Psoas muscle (tissue), 8 donors: Measurements from ENCODE around the gene STEAP1B. TPM values are rescaled to one million over a fixed set of nuclear protein-coding genes. Genes with fewer than 3 reads are reported as not detected.
"Not testable (repeated sequence)": the region's sequence is repeated elsewhere in the genome, so short reads cannot be mapped to it uniquely, and the experiment has no call there.

Experiments used
- ATAC-seq, 4 donors: fragments of 200-7000 bp; cut with Tn5 transposase; one replicate each; pipeline ENCODE4 v1.9.1; 2020; ENCODE audit warnings: moderate library complexity in 3 of 4, mild to moderate bottlenecking in 2 of 4
- DNase-seq, 2 donors: peaks; one replicate each; pipeline ENCODE4 v3.0.0-alpha.2; 2020
- H3K27ac ChIP-seq: fragments of 200-600 bp; one replicate; pipeline ENCODE4 v1.8.0; 2022
- H3K27me3 ChIP-seq, 3 donors: fragments of 200-600 bp in 1 of 3; one replicate each; pipeline versions ENCODE4 v1.6.1 to v1.8.0; 2013 to 2022; ENCODE audit warnings: low read length in 2 of 3, mild to moderate bottlenecking in 2 of 3, moderate library complexity in 1 of 3; ENCODE audit not compliant: insufficient read depth in 3 of 3
- H3K36me3 ChIP-seq, 2 donors: fragments of 200-600 bp in 1 of 2; one replicate each; pipeline versions ENCODE4 v1.6.1 to v1.8.0; 2013 to 2022; ENCODE audit warnings: low read depth in 1 of 2, mild to moderate bottlenecking in 1 of 2, moderate library complexity in 1 of 2; ENCODE audit not compliant: insufficient read depth in 1 of 2
- H3K4me1 ChIP-seq: fragments of 200-600 bp; one replicate; pipeline ENCODE4 v1.8.0; 2022
- H3K4me3 ChIP-seq: fragments of 200-600 bp; one replicate; pipeline ENCODE4 v1.8.0; 2022; ENCODE audit warnings: mild to moderate bottlenecking
- H3K9me3 ChIP-seq: fragments of 200-600 bp; one replicate; pipeline ENCODE4 v1.8.0; 2022
- WGBS, 3 donors: extraction: QIAGEN DNeasy Blood & Tissue Kit; methylation state at CpG; one replicate each; pipeline versions ENCODE4 v1.1.6 to v1.1.7; 2013; 5-methylcytosine and 5-hydroxymethylcytosine counted together
- intact Hi-C, 2 donors: fragments of 100-400 bp; cut with DNase I; formaldehyde crosslinking; loops; one replicate each; pipeline versions ENCODE4 v1.11.0 to v1.14.2; 2022
- polyA plus RNA-seq, 3 donors: library from polyadenylated mRNA; stranded (reverse); fragments of 200-250 nt; gene quantifications; one replicate each; pipeline ENCODE4 v1.2.3, GENCODE V29; 2013
- total RNA-seq, 4 donors: library from RNA; stranded (reverse); fragmentation: NEBNext Ultra II Directional in 2 of 4; extraction: Animal tissue kit (Norgen Biotek cat#: 25700) in 2 of 4; gene quantifications; one replicate each; pipeline versions ENCODE4 v1.2.1 to v1.2.4, GENCODE V29; 2021 to 2023
- TF ChIP-seq, protein P1 (sequence below): fragments of 200-600 bp; IDR thresholded peaks from one replicate; pipeline ENCODE4 v1.8.0; 2022; ENCODE audit warnings: antibody characterized with exemption
- donor health status: healthy with polysubstance abuse.
- donor health status: DM: no; HTN: no; CAD: no; lungs with moderate emphysema.
- donor health status: Bipolar disorder and iron deficiency.
- donor health status: healthy.
- donor health status: DM: yes; HTN: yes; CAD: no.
- donor health status: DM: no; HTN: no; CAD: no.
- donor health status: DM: no; HTN: no; CAD: no.
- donor health status: DM: yes; HTN: yes; CAD: no.

Gene STEAP1B
- total and polyA plus RNA-seq, 7 donors = 0.24 to 1.6 (median 0.91) TPM

DNA sequence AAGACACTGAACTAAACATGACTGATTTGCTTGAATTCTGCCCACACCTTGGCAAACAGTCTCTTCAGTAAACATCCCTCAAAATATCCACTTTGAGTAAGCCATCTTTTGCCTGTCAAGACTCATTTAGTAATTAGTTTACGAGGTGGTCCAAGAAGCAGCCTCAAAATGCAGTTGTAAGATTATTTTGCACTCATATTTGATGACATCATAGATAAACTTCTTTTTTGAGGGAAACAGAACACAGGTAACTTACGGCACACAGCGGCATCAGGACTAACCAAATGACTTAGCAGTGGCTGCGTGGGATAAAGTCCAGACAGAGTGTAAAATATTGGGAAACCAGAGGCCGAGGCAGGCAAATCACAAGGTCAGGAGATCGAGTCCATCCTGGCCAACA is 41.8 kb upstream of the STEAP1B start:
- H3K9me3 ChIP-seq = no peaks in the 10 kb centered on the region

DNA sequence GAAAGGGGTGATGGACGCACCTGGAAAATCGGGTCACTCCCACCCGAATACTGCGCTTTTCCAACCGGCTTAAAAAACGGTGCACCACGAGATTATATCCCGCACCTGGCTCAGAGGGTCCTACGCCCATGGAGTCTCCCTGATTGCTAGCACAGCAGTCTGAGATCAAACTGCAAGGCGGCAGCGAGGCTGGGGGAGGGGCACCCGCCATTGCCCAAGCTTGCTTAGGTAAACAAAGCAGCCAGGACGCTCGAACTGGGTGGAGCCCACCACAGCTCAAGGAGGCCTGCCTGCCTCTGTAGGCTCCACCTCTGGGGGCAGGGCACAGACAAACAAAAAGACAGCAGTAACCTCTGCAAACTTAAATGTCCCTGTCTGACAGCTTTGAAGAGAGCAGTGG is 28.5 kb upstream of the STEAP1B start:
- not testable (repeated sequence) for ATAC-seq
- 79 to 83% (median 81%) methylated on average over 5 to 9 of the region's 14 CpGs for WGBS, 3 donors

More for the DNA sequence above, 41.8 kb upstream of the STEAP1B start:
- TF ChIP-seq, protein P1, sequence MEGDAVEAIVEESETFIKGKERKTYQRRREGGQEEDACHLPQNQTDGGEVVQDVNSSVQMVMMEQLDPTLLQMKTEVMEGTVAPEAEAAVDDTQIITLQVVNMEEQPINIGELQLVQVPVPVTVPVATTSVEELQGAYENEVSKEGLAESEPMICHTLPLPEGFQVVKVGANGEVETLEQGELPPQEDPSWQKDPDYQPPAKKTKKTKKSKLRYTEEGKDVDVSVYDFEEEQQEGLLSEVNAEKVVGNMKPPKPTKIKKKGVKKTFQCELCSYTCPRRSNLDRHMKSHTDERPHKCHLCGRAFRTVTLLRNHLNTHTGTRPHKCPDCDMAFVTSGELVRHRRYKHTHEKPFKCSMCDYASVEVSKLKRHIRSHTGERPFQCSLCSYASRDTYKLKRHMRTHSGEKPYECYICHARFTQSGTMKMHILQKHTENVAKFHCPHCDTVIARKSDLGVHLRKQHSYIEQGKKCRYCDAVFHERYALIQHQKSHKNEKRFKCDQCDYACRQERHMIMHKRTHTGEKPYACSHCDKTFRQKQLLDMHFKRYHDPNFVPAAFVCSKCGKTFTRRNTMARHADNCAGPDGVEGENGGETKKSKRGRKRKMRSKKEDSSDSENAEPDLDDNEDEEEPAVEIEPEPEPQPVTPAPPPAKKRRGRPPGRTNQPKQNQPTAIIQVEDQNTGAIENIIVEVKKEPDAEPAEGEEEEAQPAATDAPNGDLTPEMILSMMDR = no peak
- DNase-seq (no peak), ATAC-seq (no peak)
- Histone ChIP-seq H3K36me3 (no peaks in the 10 kb centered on the region), H3K4me1 (no peaks in the 10 kb centered on the region), H3K27me3 (peaks cover 0 to 2% (median 0%) of the 10 kb centered on the region in 3 donors), H3K27ac (no peak overlapping the region), H3K4me3 (no peak overlapping the region)
- intact Hi-C loops = no loop called here
- WGBS, 3 donors = 95 to 98% (median 96%) methylated on average over 6 of the region's 6 CpGs

DNA sequence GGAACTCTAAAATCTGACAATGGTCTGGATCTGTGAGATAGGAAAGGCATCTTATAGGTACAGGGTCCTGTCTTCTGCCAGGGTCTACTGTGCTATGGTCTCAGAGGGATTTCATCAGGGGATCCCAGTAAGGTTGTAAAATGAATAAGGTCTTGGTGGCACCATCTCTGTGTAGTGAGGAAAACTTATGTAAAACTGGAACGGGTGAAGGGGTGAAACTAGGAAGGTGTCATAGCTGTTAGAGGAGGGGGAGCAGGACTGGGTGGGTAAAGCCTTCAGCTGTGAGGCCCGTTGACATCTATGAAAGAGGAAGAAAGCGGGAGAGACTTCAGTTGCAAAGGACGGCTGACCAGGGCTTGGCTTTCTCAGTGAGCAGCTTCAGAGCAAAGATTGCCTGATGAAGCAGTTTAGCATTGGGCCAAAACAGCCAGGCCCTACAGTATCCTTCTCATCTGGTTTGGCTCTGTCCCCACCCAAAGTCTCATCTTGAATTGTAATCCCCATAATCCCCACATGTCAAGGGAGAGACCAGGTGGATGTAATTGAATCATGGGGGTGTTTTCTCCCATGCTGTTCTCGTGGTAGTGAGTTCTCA is 24.5 kb upstream of the STEAP1B start:
- H3K36me3 ChIP-seq, H3K27me3 ChIP-seq, intact Hi-C loops, ATAC-seq, H3K27ac ChIP-seq, H3K4me1 ChIP-seq, DNase-seq, H3K9me3 ChIP-seq, H3K4me3 ChIP-seq: not testable (repeated sequence)
- 27 to 46% (median 39%) methylated on average over 5 of the region's 5 CpGs for WGBS, 3 donors

More for the DNA sequence above, 28.5 kb upstream of the STEAP1B start:
- DNase-seq, H3K36me3 ChIP-seq, H3K4me3 ChIP-seq, H3K9me3 ChIP-seq, H3K4me1 ChIP-seq, intact Hi-C loops, H3K27ac ChIP-seq, H3K27me3 ChIP-seq: not testable (repeated sequence)

DNA sequence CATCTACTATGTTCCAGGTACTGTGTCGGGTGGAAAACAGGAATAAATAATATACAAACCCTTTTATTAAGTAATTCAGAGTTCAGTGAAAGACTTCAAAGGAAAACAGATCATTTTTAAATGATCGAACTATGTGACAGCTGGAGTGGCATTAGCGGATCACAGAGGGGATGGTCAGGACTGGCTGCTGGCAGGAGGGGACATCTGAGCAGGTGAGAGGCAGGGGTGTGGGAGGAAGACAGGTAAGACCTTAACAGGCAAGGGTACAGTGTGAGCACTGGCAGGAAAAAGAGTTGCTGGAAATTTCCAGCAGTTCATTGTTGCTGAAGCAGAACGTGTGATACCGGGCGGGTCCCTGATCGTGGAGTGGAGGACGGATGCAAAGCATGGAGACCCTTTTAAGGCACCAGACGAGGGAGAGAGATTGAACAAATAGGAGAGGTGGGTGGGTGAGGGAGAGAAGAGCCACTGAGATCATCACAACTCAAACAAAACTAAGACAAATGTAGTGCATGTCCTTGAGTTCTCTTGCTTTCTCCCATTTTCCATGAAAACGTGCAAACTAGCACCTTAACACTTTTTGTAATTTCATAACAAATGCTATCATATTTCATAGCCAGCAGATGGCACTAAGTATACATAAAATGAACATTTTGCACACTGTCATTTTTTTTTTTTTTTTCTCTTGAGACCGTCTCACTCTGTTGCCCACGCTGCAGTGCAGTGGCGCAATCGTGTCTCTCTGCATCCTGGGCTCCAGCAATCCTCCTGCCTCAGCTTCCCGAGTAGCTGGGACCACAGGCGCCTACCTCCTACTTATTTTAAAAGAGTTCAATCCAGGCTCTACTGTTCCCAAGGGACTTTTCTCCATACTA is 23.7 kb upstream of the STEAP1B start:
- H3K36me3 ChIP-seq, H3K9me3 ChIP-seq, intact Hi-C loops, H3K27me3 ChIP-seq, H3K4me3 ChIP-seq, H3K4me1 ChIP-seq, H3K27ac ChIP-seq: not testable (repeated sequence)
- DNase-seq (peak; percentile 23 to 58), ATAC-seq (peak in 1 of 4 donors; percentile 47)
- WGBS, 3 donors = 34 to 48% (median 40%) methylated on average over 16 of the region's 16 CpGs
- TF ChIP-seq, protein P1 = peak; percentile 32

DNA sequence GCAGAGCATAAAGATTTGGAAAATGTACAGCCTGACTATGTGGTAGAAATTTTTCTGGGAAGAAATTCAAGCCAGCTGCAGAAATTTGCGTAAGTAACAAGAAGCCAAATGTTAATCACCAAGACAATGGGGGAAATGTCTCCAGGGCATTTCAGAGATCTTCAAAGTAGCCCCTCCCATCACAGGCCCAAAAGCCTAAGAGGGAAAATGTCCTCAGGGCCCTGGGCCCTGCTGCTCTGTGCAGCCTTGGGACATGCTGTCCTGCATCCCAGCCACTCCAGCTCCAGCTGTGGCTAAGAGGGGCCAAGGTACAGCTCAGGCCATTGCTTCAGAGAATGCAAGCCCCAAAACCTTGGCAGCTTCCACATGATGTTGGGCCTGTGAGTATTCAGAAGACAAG is 19.6 kb upstream of the STEAP1B start:
- H3K36me3 ChIP-seq, H3K4me1 ChIP-seq, intact Hi-C loops, H3K9me3 ChIP-seq, H3K4me3 ChIP-seq, ATAC-seq, H3K27me3 ChIP-seq, H3K27ac ChIP-seq, DNase-seq: not testable (repeated sequence)
- 53 to 75% (median 70%) methylated on average over 1 of the region's 1 CpG for WGBS, 3 donors

DNA sequence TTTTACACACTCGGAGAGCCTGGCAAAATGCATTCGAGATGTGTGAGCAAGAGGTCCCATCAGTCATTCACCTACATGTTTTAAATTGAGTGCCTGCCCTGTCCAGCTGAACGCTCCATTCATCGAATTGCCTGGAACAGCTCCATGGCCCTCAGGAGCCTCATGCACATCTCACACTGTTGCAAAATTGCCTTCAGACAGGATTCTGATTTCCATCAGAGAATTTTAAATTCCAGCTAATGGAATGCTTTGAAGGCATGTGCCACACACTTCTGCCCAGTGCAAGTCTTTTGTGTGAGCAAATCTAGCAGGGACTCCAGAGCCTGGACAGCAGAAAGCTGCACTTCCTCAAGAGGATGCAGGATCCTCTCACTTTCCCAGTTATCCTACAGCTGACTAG is 17.0 kb upstream of the STEAP1B start:
- H3K27me3 ChIP-seq, H3K4me3 ChIP-seq, H3K27ac ChIP-seq, H3K9me3 ChIP-seq, H3K4me1 ChIP-seq, H3K36me3 ChIP-seq, ATAC-seq, intact Hi-C loops, DNase-seq: not testable (repeated sequence)
- 73 to 91% (median 83%) methylated on average over 4 of the region's 4 CpGs for WGBS, 3 donors

DNA sequence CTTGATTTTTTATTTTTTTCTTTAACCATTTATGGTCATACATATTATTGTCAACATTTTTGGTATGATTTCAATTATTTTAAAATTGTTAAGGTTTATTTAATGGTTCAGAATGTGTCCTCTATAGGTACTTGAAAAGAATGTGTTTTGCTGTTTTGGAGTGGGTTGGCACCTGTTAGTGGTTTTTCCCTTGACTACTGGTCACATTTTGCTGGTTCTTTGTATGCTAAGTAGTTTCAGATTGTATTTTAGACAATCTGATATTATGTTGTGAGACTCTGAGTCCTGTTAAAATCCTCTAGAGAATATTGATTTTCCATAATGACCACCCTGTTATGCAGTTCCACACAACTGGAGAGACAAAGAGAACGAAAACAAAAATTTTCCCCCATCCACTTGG is 15.0 kb upstream of the STEAP1B start:
- 91 to 94% (median 91%) methylated on average over 1 of the region's 1 CpG for WGBS, 3 donors
- intact Hi-C loops, ATAC-seq: not testable (repeated sequence)

DNA sequence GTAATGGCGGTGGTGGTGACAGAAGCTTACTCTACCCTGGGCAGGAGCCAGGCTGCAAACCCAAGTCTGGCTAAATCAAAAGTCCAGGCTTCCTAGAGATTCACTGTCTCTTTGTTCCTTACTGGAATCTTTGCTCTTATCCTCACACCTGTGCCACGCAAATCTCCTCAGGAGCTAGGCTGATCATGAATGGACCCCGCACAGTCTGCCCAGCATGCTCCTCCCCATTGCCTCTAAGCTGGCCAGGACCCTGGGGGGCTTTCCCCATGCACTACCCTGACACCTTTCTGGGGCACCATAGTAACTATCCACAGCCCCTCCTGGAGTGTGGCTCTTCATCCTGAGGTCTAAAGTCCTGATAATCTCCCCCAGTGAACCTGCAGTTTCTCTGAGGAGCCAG is 7.3 kb upstream of the STEAP1B start:
- ATAC-seq, DNase-seq, H3K36me3 ChIP-seq, H3K4me3 ChIP-seq, H3K27me3 ChIP-seq, H3K4me1 ChIP-seq, H3K27ac ChIP-seq, intact Hi-C loops, H3K9me3 ChIP-seq: not testable (repeated sequence)
- WGBS, 3 donors = 88 to 96% (median 90%) methylated on average over 3 of the region's 3 CpGs

More for the DNA sequence above, 15.0 kb upstream of the STEAP1B start:
- H3K36me3 ChIP-seq, H3K27ac ChIP-seq, DNase-seq, H3K4me3 ChIP-seq, H3K27me3 ChIP-seq, H3K4me1 ChIP-seq, H3K9me3 ChIP-seq: not testable (repeated sequence)

DNA sequence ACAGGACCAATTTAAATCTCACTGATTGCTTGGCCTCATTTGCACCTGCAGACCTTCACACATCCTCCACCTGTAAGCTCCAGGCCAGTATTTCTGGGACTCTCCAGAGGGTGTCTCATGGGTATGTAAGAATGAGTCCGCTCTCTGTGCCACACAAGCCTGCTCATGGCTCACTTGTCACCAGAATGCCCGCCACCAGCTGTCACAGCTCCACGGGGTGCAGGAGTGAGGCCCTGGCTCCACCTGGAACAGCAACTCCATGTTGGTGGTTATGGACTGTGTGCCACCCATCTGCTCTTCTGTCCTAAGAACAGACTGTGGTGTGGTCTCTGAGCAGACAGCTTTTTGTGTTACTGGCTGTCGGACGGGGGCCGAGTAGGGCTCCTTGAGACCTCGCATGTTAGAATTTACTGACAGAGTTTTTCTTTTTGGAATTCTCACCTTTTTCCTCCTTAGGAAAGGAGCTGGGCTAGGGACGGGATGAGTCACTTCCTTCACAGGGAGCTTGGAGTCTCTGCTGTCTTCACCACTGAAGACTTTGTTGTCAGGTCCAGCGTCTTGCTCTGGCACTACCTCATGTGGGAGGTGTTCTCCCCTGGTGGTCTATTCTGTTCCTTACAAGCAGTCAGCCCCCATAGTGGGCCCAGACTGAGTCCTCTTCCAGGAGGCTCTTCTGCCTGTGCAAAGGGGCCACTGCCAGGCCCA is 6.5 kb upstream of the STEAP1B start:
- DNase-seq, H3K9me3 ChIP-seq, H3K36me3 ChIP-seq, H3K4me1 ChIP-seq, H3K4me3 ChIP-seq, intact Hi-C loops, H3K27ac ChIP-seq, H3K27me3 ChIP-seq, ATAC-seq: not testable (repeated sequence)
- WGBS, 3 donors = 70 to 81% (median 70%) methylated on average over 8 to 9 of the region's 9 CpGs
